ENCODE measurements around the gene RBPMS2.

DNA sequence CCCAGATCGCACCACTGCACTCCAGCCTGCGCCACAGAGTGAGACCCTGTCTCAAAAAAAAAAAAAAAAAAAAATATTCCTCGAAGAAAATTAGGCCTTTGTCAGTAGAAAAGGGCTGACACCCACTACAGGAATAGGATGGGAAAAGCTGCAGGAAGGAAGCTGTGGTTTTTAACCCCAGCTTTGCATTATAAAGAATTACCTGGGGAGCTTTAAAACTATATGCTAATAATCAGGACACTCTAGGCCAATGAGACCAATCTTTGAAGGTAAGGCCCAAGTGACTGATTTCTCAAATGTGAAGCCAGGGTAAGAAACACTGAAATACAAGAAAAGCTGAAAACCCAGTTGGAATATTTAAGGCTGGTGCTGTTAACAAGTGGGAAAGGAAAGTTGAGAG lies 74.3 kb downstream of the RBPMS2 start:
- no peak for TF ChIP-seq GATA2 (IDR thresholded peaks at IDR 0.05; ENCODE audit: low read depth, low read length)
- no peak for TF ChIP-seq GATA3 (IDR thresholded peaks at IDR 0.05; ENCODE audit: low read depth, low read length)

All from SH-SY5Y (cell line).